ENCODE data around the gene CFAP119. TPM values are rescaled to one million over a fixed set of nuclear protein-coding genes. Genes with fewer than 3 reads are reported as not detected.

Gene CFAP119
- total and polyA plus RNA-seq, 9 of the 15 experiments (the other 6 are each of a cell fraction or from before 2014, with no cell fraction given): 5.5 to 33.7 (median 9.6) TPM

DNA sequence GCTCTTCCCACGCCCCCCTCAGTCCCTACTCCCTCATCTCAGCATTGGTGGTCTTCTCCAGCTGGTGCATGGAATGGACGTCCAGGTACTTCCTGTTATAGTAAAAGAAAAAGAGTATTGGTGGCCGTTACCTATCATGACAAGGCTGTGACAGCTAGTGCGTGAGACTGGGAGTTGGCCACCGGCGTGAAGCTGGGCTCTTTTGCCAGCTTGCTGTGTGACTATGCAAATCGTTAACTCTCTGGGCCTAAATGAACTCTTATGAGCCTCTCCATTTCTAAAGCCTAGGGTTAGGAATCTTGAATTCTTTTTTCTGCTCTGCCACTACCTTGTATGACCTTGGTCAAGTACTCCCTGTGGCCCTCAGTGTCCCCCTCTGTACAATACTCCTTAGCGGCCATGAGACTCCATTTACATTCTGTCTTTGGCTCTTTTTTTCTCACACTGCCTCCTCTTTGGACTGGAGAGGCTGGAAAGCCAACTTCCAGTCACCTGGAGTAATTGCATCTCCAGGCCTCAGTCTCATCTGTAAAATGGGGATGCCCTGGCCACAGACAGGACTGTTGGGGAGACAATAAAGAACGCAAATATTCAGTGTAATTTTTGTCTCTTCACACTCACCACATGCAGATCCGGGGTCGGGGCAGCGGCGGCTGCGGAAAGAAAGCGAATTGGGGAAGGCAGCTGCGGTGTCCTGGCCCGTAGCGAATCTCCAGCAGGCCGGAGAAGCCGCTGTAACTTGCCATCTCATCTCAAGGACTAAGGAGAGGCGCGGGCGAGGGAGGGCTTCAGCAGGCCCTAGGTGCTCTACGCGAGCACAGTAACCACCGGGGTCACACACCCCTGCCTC, 1.1 kb downstream of the CFAP119 start (continued):
- TF ChIP-seq, protein P1, sequence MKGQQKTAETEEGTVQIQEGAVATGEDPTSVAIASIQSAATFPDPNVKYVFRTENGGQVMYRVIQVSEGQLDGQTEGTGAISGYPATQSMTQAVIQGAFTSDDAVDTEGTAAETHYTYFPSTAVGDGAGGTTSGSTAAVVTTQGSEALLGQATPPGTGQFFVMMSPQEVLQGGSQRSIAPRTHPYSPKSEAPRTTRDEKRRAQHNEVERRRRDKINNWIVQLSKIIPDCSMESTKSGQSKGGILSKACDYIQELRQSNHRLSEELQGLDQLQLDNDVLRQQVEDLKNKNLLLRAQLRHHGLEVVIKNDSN (CRISPR knock-in tag; IDR thresholded peaks at IDR 0.05): no peak
- TF ChIP-seq THRAP3 (IDR thresholded peaks at IDR 0.05; ENCODE audit: borderline replicate concordance): no peak
- TF ChIP-seq ZNF175 (CRISPR knock-in tag; IDR thresholded peaks at IDR 0.05; ENCODE audit: low read depth): no peak
- peak; percentile 23; the same call in 1 of the 2 replicates for TF ChIP-seq HDAC2 (IDR thresholded peaks at IDR 0.05)
- TF ChIP-seq FOSL1 (tag; conservative IDR thresholded peaks at IDR 0.05): no peak
- no peak for TF ChIP-seq ZNF436 (CRISPR knock-in tag; IDR thresholded peaks at IDR 0.05)
- TF ChIP-seq PTBP1 (IDR thresholded peaks at IDR 0.05; ENCODE audit: low read depth, low read length): 0 out of 2 replicates have a peak, but pooled peaks have one; percentile 10
- TF ChIP-seq ZNF507 (tag; conservative IDR thresholded peaks at IDR 0.05): no peak
- peak; percentile 23 for TF ChIP-seq TBP (optimal IDR thresholded peaks at IDR 0.05; ENCODE audit: low read depth, low read length)
- TF ChIP-seq MEF2D (tag; conservative IDR thresholded peaks at IDR 0.05; ENCODE audit: low read depth): no peak
- TF ChIP-seq, protein P2, sequence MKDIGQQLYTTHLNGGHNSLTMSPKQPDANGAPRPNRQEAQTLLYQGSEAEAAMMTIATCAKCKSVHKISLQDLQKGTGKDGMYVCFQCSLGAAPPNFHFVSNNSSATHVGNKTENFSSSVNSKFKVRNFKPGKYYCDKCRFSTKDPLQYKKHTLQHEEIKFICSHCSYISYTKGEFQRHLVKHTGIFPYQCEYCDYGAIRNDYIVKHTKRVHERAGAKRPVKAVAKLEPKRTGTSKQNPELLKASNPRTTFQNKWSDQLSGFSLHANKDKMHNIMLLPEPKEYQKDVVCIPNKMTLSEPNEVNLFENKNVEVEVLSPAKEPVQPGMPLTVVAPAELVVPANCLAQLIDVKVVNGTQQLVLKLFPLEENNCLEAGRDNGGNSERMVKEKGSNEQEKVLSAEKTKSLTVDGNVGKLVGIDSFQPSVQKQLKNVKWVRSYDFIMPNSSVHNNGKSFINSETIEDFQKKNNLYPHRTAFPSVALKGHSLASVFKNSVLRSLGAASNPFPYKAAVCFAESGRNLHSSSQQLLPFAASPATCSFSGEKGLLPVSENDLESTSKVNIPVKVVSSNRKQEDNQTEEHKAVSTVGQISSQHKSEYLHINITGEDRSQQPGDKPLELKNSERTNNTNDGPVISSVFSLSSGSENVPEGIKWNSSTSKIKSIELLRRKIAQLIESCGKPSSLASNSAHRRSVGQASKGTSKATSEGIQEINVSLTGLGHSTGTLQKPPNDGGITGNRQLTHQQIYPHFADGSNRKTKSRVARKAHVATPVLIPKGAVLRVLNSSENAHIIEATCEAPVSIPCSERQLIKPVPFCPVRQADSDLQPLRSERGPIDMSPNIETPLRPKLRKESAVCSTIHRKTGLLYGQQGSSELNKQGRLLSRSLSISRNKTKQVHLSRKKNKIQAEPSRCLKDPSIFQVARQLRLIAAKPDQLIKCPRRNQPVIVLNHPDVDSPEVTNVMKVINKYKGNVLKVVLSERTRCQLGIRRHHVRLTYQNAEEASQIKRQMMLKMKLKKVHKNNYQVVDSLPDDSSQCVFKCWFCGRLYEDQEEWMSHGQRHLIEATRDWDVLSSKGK (CRISPR knock-in tag; IDR thresholded peaks at IDR 0.05): no peak
- TF ChIP-seq ETV5 (CRISPR knock-in tag; IDR thresholded peaks at IDR 0.05; ENCODE audit: low read depth): no peak
- TF ChIP-seq EHMT2 (IDR thresholded peaks at IDR 0.05): no peak
- TF ChIP-seq ZBTB7A (IDR thresholded peaks at IDR 0.05; ENCODE audit: borderline replicate concordance, control insufficient read depth, low read depth, low read length): 0 out of 2 replicates have a peak, but pooled peaks have one; percentile 17
- TF ChIP-seq ZKSCAN8 (CRISPR knock-in tag; IDR thresholded peaks at IDR 0.05): no peak
- TF ChIP-seq, protein P3, sequence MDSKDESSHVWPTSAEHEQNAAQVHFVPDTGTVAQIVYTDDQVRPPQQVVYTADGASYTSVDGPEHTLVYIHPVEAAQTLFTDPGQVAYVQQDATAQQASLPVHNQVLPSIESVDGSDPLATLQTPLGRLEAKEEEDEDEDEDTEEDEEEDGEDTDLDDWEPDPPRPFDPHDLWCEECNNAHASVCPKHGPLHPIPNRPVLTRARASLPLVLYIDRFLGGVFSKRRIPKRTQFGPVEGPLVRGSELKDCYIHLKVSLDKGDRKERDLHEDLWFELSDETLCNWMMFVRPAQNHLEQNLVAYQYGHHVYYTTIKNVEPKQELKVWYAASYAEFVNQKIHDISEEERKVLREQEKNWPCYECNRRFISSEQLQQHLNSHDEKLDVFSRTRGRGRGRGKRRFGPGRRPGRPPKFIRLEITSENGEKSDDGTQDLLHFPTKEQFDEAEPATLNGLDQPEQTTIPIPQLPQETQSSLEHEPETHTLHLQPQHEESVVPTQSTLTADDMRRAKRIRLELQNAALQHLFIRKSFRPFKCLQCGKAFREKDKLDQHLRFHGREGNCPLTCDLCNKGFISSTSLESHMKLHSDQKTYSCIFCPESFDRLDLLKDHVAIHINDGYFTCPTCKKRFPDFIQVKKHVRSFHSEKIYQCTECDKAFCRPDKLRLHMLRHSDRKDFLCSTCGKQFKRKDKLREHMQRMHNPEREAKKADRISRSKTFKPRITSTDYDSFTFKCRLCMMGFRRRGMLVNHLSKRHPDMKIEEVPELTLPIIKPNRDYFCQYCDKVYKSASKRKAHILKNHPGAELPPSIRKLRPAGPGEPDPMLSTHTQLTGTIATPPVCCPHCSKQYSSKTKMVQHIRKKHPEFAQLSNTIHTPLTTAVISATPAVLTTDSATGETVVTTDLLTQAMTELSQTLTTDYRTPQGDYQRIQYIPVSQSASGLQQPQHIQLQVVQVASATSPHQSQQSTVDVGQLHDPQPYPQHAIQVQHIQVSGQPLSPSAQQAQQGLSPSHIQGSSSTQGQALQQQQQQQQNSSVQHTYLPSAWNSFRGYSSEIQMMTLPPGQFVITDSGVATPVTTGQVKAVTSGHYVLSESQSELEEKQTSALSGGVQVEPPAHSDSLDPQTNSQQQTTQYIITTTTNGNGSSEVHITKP (IDR thresholded peaks at IDR 0.05; ENCODE audit: partially characterized antibody): peak; percentile 32
- TF ChIP-seq, protein P4, sequence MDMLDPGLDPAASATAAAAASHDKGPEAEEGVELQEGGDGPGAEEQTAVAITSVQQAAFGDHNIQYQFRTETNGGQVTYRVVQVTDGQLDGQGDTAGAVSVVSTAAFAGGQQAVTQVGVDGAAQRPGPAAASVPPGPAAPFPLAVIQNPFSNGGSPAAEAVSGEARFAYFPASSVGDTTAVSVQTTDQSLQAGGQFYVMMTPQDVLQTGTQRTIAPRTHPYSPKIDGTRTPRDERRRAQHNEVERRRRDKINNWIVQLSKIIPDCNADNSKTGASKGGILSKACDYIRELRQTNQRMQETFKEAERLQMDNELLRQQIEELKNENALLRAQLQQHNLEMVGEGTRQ (CRISPR knock-in tag; IDR thresholded peaks at IDR 0.05): no peak
- TF ChIP-seq, protein P5, sequence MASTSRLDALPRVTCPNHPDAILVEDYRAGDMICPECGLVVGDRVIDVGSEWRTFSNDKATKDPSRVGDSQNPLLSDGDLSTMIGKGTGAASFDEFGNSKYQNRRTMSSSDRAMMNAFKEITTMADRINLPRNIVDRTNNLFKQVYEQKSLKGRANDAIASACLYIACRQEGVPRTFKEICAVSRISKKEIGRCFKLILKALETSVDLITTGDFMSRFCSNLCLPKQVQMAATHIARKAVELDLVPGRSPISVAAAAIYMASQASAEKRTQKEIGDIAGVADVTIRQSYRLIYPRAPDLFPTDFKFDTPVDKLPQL (IDR thresholded peaks at IDR 0.05; ENCODE audit: extremely low read depth, insufficient read length): no peak

Measured in K562 (cell line).